KG1 (cell line): ENCODE results near the gene PRKAB1.

Experiments
- DNase-seq: peaks from one replicate; lab custom pipeline; 2025; lab: John Stamatoyannopoulos, UW

The PRKAB1 gene

GRCh38 chr12:119712721-119713120 lies 44.8 kb downstream of the PRKAB1 start:
- no peak for DNase-seq

- no peak for DNase-seq
Measured at GRCh38 chr12:119713551-119714031, 45.7 kb downstream of the PRKAB1 start.

GRCh38 chr12:119714614-119715267 lies 46.8 kb downstream of the PRKAB1 start:
- no peak for DNase-seq

- DNase-seq = no peak
Measured at GRCh38 chr12:119715268-119715620, 47.3 kb downstream of the PRKAB1 start.

GRCh38 chr12:119718141-119718540 lies 50.2 kb downstream of the PRKAB1 start:
- DNase-seq = no peak

- no peak for DNase-seq
Measured at GRCh38 chr12:119720349-119720748, 52.4 kb downstream of the PRKAB1 start.

- no peak for DNase-seq
Measured at GRCh38 chr12:119721306-119721705, 53.4 kb downstream of the PRKAB1 start.

- DNase-seq = no peak
Measured at GRCh38 chr12:119725523-119725922, 57.6 kb downstream of the PRKAB1 start.

GRCh38 chr12:119727600-119728443 lies 59.9 kb downstream of the PRKAB1 start:
- no peak for DNase-seq

GRCh38 chr12:119728444-119728745 lies 60.5 kb downstream of the PRKAB1 start:
- DNase-seq = no peak

- no peak for DNase-seq
Measured at GRCh38 chr12:119729871-119730270, 61.9 kb downstream of the PRKAB1 start.

- DNase-seq = no peak
Measured at GRCh38 chr12:119730381-119730780, 62.4 kb downstream of the PRKAB1 start.
